ENCODE measurements around the gene ECE1.

ECE1 gene

DNA sequence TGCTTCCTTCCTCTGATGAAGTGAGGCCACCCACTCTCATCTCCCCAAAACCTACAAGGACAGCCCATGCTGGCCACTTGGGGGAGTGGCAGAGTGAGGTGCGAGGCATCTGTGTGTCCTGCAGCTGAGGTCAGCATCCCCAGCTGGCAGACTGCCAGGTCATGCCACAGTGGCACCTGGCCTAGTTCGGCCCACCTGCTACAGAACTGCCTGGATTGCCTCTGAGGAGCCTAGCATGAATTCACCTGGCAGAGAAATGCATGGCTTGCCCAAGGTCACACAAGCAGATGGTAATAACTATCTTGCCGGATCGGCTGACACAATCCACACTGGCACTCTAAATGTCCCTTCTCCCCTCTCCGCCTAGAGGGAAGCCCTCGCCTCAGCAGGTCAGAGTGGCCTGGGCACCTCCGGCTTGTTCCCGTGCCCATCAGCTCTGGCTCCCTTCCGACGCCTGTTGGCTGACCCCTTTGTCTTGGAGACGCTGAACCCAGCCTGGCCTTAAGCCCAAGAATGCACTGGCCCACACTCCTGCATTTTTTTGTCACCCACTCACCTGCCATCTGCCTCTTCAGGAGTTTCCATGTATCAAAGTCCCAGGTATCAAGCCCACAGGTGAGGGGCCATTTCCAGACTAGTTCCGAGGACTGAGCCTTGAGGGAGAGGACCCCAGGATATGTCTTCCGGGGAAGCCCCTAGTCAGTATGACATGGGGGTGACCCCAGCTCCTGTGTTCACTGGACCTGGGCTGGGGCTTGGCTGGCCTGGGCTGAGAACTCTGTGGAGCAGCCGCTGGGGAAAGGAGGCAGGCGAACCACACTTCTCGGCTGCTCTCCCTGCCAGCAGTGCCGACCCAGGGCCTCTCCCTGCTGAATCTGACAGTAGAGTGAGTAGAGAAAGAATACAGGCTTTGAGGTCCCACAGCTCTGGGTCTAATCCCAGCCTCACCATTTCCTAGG lies 21.7 kb downstream of the ECE1 start:
- DNase-seq (ENCODE audit: low read depth in 2 of 2): no peak

GRCh38 chr1:21267191-21268077 lies 22.8 kb downstream of the ECE1 start:
- DNase-seq (ENCODE audit: low read depth in 2 of 2): no peak

- DNase-seq (ENCODE audit: low read depth in 2 of 2): no peak
These were observed 24.0 kb downstream of the ECE1 start for GRCh38 chr1:21266119-21266774.

- no peak for DNase-seq (ENCODE audit: low read depth in 2 of 2)
These were observed 24.6 kb downstream of the ECE1 start for GRCh38 chr1:21265644-21266043.

GRCh38 chr1:21264898-21265297 lies 25.4 kb downstream of the ECE1 start:
- no peak for DNase-seq (ENCODE audit: low read depth in 2 of 2)

DNA sequence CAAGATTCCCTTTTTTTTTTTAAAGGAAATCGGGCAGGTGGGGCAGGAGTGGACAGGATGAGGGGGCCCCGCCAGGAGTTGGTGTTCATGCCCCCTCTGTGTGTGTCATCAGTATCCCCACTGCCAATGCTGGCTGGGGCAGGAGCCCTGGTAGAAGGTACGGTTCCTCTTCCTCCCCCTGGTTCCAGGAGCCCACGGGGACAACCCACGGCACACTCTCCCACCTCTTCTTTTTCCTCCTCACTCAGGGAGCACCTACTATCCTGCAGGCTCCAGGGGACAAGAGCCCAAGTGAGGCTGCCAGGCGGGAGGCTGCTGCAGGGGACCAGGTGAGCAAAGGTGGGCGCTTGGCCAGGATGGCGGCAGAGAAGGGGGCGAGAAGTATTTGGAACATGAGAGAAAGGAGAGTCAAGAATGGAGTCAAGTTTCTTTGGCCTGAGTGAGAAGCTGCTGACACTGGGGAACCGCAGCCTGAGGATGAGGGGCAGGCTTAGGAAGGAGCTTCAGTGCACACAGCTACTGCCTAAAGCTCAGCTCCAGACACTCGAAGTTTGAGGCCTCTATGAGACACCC lies 26.5 kb downstream of the ECE1 start:
- no peak for DNase-seq (ENCODE audit: low read depth in 2 of 2)

DNA sequence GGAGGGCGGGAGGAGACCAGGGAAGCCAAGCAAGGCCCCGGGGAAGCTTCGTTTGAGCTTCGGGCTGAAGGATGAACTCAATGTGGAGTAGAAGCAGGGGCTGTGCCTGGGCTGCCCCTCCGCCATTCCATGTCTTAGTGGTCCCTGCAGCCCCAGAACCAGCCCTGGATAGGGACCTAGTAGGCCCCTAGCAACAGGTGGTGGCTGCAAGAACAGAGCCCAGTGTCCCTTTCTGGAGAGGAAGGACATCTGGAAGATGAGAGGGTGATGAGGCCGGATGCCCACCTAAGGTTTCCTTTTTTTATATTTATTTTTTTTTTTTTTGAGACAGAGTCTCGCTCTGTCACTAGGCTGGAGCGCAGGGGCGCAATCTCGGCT lies 27.2 kb downstream of the ECE1 start:
- no peak for DNase-seq (ENCODE audit: low read depth in 2 of 2)

GRCh38 chr1:21262293-21263051 lies 27.8 kb downstream of the ECE1 start:
- no peak for DNase-seq (ENCODE audit: low read depth in 2 of 2)

DNA sequence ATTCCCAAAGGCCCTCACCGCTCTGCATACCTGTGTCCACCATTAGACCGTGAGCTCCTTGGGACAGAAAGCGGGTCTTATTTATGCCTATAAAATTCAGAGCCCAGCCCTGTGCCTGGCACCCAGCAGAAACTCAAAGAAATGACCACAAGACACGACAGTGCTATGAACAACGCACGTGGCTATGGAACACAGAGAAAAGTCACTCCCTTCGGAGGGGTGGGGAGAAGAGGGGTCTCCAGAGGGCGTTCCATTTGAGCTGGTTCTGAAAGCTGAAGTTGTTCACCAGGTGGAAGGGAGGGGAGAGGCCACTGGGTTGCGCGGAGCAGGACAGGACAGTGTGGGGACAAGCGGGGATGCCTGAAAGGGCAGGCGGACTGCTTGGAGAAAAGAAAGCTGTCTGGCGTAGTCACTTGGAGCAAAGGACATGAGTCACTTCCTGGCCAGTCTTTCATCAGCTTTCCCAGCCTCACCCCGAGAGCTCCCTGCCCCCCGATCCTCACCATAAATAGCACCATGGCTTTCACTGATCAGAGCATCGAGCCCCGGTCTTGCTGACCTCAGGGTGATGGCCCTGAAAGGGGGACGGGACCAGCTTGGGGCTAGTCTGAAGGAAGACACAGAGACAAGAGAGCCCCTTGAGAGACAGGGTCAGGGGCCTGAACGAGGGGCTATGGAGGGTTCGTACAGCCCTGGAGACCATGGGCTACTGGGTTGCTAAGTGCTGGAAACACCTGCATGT lies 28.5 kb downstream of the ECE1 start:
- no peak for DNase-seq (ENCODE audit: low read depth in 2 of 2)

- DNase-seq (ENCODE audit: low read depth in 2 of 2): no peak
These were observed 29.7 kb downstream of the ECE1 start for GRCh38 chr1:21260405-21261125.

DNA sequence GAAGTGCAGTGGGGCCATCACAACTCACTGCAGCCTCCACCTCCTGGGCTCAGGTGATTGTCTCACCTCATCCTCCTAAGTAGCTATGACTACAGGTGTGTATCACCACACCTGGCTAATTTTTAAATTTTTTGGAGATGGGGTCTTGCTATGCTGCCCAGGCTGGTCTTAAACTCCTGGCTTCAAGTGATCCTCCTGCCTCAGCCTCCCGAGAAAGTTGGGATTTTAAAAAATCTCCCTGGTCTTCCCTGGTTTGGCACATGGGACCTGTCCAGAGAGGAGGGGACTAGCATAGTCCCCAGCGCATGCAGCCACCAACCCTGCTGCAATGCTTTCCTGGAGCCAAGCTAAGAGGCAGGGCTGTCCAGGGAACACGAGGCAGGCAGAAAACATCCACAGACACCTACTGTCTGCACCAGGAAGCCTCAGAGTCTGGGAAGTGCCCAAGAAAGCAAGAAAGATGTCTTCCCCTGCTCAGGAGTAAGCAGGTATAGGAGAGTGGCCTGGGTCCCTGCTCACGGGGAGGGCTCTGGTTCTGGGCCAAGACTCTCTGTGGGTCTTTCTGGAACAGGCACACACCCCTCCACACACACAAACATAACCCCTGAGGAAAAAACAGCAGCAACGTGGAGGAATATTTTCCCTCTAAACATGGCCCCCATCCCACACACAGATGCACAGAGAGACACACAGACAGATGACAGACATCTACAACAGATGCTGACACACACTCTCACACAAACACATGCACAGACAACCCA lies 30.8 kb downstream of the ECE1 start:
- DNase-seq (ENCODE audit: low read depth in 2 of 2): no peak

GRCh38 chr1:21258331-21259134 lies 31.7 kb downstream of the ECE1 start:
- DNase-seq (ENCODE audit: low read depth in 2 of 2): no peak

- no peak for DNase-seq (ENCODE audit: low read depth in 2 of 2)
These were observed 32.7 kb downstream of the ECE1 start for GRCh38 chr1:21257431-21258135.

GRCh38 chr1:21256776-21257175 lies 33.5 kb downstream of the ECE1 start:
- no peak for DNase-seq (ENCODE audit: low read depth in 2 of 2)

DNA sequence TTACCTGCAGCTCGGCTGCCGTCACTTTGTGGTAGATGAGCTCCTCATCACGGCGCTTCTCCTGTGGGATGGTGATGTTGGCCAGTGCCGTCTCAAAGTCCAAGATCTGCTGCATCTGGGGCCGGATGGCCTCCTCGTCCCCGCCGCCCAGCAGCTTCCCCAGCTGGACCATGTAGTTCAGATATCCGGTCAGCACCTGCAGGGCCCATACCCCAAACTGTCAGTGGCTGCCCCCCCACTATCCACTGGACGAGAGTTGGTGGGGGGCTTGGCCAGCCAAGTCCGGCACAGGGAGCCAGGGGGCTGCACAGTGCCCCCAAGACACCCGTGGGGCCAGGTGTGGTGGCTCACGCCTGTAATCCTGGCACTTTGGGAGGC lies 34.3 kb downstream of the ECE1 start:
- DNase-seq (ENCODE audit: low read depth in 2 of 2): no peak

- peak; percentile 63 to 70 for DNase-seq (ENCODE audit: low read depth in 2 of 2)
These were observed 34.9 kb downstream of the ECE1 start for GRCh38 chr1:21255284-21255942.
